Measurements from ENCODE around the gene ALG3. TPM values are rescaled to one million over a fixed set of nuclear protein-coding genes. Genes with fewer than 3 reads are reported as not detected.
"Not testable (repeated sequence)": the region's sequence is repeated elsewhere in the genome, so short reads cannot be mapped to it uniquely, and the experiment has no call there.

The ALG3 gene
- total RNA-seq, 1 experiment from 2014 or later, result 95.1 TPM

DNA sequence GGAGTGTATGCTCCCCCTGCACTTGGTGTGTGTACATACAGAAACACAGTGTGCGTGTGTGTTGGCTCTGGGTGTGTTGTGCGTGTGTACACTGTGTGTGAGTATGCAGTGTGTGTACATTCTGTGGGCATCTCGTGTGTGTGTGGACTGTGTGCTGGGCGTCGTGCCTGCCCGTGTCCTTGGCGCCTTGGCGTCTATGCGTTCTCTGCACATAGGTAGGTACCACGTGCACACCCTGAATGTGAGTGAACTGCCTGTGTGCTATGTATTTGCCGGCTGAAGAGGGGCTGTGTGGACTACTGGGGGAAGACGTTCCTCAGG is 26.6 kb upstream of the ALG3 start:
- Histone ChIP-seq H4K20me1 (ENCODE audit: insufficient read depth) (no peaks in the 10 kb centered on the region), H3K79me2 (ENCODE audit: low read depth) (no peaks in the 10 kb centered on the region), H3K36me3 (ENCODE audit: low read depth) (no peaks in the 10 kb centered on the region), H2AFZ (no peak overlapping the region), H3K27ac (no peak overlapping the region), H3K27me3 (ENCODE audit: insufficient read depth, low read depth) (peaks cover 42% of the 10 kb centered on the region), H3K9me2 (ENCODE audit: insufficient read depth) (no peaks in the 10 kb centered on the region), H3K4me2 (no peak overlapping the region), H3K4me1 (replicated peaks; ENCODE audit: insufficient read depth) (no peaks in the 10 kb centered on the region), H3K9me3 (ENCODE audit: insufficient read depth, low read depth) (no peaks in the 10 kb centered on the region), H3K4me3 (no peak overlapping the region), H3F3A (ENCODE audit: insufficient read depth, low read depth) (no peaks in the 10 kb centered on the region; the same call in 1 of the 2 replicates)
- no TSS peak for BruUV-seq (replicated peaks)
- intact Hi-C loops (cut with micrococcal nuclease; ENCODE audit: unreplicated experiment), result no loop called here
- DNase-seq, result no peak
- POLR2A ChIA-PET (ENCODE audit: unreplicated experiment), result no interaction called here
- TF ChIP-seq CTCF (conservative IDR thresholded peaks at IDR 0.05), result no peak
- no peak for TF ChIP-seq EZH2 (IDR thresholded peaks at IDR 0.05; ENCODE audit: low read depth)
- CTCF ChIA-PET, result no interaction called here

GRCh38 chr3:184272269-184272668 is 23.5 kb upstream of the ALG3 start:
- DNase-seq, result no peak
- no peak overlapping the region for H3K4me2 ChIP-seq
- H3K36me3 ChIP-seq (ENCODE audit: low read depth), result no peaks in the 10 kb centered on the region
- ChIA-PET CTCF (interaction anchor here (0.6 kb wide), 1 partner anchor 1364 kb away, joined by 3 read pairs; no protein-coding TSS in a partner anchor), POLR2A (ENCODE audit: unreplicated experiment) (no interaction called here)
- no TSS peak for BruUV-seq (replicated peaks)
- H3K27me3 ChIP-seq (ENCODE audit: insufficient read depth, low read depth), result peaks cover 14% of the 10 kb centered on the region
- H3K4me3 ChIP-seq, result no peak overlapping the region
- no peaks in the 10 kb centered on the region for H3K4me1 ChIP-seq (replicated peaks; ENCODE audit: insufficient read depth)
- H3K27ac ChIP-seq, result no peak overlapping the region
- no peak for TF ChIP-seq EZH2 (IDR thresholded peaks at IDR 0.05; ENCODE audit: low read depth)
- TF ChIP-seq CTCF (conservative IDR thresholded peaks at IDR 0.05), result no peak
- 0 out of 2 replicates have a peak, but pooled peaks cover 4% of the 10 kb centered on the region for H3K9me3 ChIP-seq (ENCODE audit: insufficient read depth, low read depth)
- H3K79me2 ChIP-seq (ENCODE audit: low read depth), result no peaks in the 10 kb centered on the region
- H3K9me2 ChIP-seq (ENCODE audit: insufficient read depth), result no peaks in the 10 kb centered on the region
- intact Hi-C loops (cut with micrococcal nuclease; ENCODE audit: unreplicated experiment), result no loop called here
- H2AFZ ChIP-seq, result no peak overlapping the region
- H3F3A ChIP-seq (ENCODE audit: insufficient read depth, low read depth), result peaks cover 3% of the 10 kb centered on the region; the same call in 1 of the 2 replicates
- H4K20me1 ChIP-seq (ENCODE audit: insufficient read depth), result no peaks in the 10 kb centered on the region

- H3K4me3 ChIP-seq; H3K79me2 ChIP-seq (ENCODE audit: low read depth); H4K20me1 ChIP-seq (ENCODE audit: insufficient read depth); H3K27me3 ChIP-seq (ENCODE audit: insufficient read depth, low read depth); H3K27ac ChIP-seq; DNase-seq; CTCF ChIA-PET; H3K4me2 ChIP-seq; intact Hi-C loops (cut with micrococcal nuclease; ENCODE audit: unreplicated experiment); H3K9me3 ChIP-seq (ENCODE audit: insufficient read depth, low read depth); H3K36me3 ChIP-seq (ENCODE audit: low read depth); BruUV-seq (replicated peaks); H2AFZ ChIP-seq; H3K9me2 ChIP-seq (ENCODE audit: insufficient read depth); H3K4me1 ChIP-seq (replicated peaks; ENCODE audit: insufficient read depth): not testable (repeated sequence)
- POLR2A ChIA-PET (ENCODE audit: unreplicated experiment), result interaction anchor here (0.7 kb wide), 1 partner anchor 1546 kb away, joined by 6 read pairs; no protein-coding TSS in a partner anchor
- H3F3A ChIP-seq (ENCODE audit: insufficient read depth, low read depth), result peaks cover 12% of the 10 kb centered on the region; the same call in 1 of the 2 replicates
Observed at GRCh38 chr3:184267249-184267648, 18.5 kb upstream of the ALG3 start.

GRCh38 chr3:184262764-184263179 is 14.0 kb upstream of the ALG3 start:
- TF ChIP-seq EZH2 (IDR thresholded peaks at IDR 0.05; ENCODE audit: low read depth) (no peak), CTCF (conservative IDR thresholded peaks at IDR 0.05) (no peak)
- 0 out of 2 replicates have a peak, but pooled peaks cover 3% of the 10 kb centered on the region for H3K9me3 ChIP-seq (ENCODE audit: insufficient read depth, low read depth)
- BruUV-seq (replicated peaks), result no TSS peak
- no peaks in the 10 kb centered on the region for H3K27me3 ChIP-seq (ENCODE audit: insufficient read depth, low read depth)
- H3K79me2 ChIP-seq (ENCODE audit: low read depth), result peaks cover 7% of the 10 kb centered on the region; the same call in 1 of the 2 replicates
- no peaks in the 10 kb centered on the region for H4K20me1 ChIP-seq (ENCODE audit: insufficient read depth)
- H2AFZ ChIP-seq, result peak overlapping the region; percentile 96; the same call in 1 of the 2 replicates
- H3K4me1 ChIP-seq (replicated peaks; ENCODE audit: insufficient read depth), result peaks cover 15% of the 10 kb centered on the region; the same call in 1 of the 2 replicates
- H3K36me3 ChIP-seq (ENCODE audit: low read depth), result no peaks in the 10 kb centered on the region
- no peak for DNase-seq
- H3F3A ChIP-seq (ENCODE audit: insufficient read depth, low read depth), result peaks cover 28% of the 10 kb centered on the region; the same call in 1 of the 2 replicates
- intact Hi-C loops (cut with micrococcal nuclease; ENCODE audit: unreplicated experiment), result no loop called here
- peak overlapping the region; percentile 64 for H3K4me3 ChIP-seq
- no peaks in the 10 kb centered on the region for H3K9me2 ChIP-seq (ENCODE audit: insufficient read depth)
- ChIA-PET CTCF (interaction anchor here (0.6 to 0.7 kb wide), 3 partner anchors 11 to 135 kb away, joined by 3 to 6 read pairs (median 6); no protein-coding TSS in a partner anchor), POLR2A (ENCODE audit: unreplicated experiment) (interaction anchor here (0.6 to 0.7 kb wide), 2 partner anchors 13 to 17 kb away, joined by 13 to 22 read pairs; no protein-coding TSS in a partner anchor)
- no peak overlapping the region for H3K27ac ChIP-seq
- H3K4me2 ChIP-seq, result peak overlapping the region; percentile 94
